ENCODE data around the gene TXNDC2. TPM values are rescaled to one million over a fixed set of nuclear protein-coding genes. Genes with fewer than 3 reads are reported as not detected.

The TXNDC2 gene
- total RNA-seq, 4 donors from 2014 or later, result not detected

GRCh38 chr18:9916077-9916639, 30.4 kb downstream of the TXNDC2 start:
- DNase-seq (no peak), ATAC-seq (no peak)
- Histone ChIP-seq H3K4me1 (peaks cover 62 to 63% of the 10 kb centered on the region in 2 donors), H3K27ac (peak overlapping the region; percentile 92 to 99 (median 97)), H3K4me3 (peak overlapping the region; percentile 0 to 95 (median 85)), H3K36me3 (no peaks in the 10 kb centered on the region), H3K9me3 (no peaks in the 10 kb centered on the region), H3K27me3 (no peaks in the 10 kb centered on the region)
- intact Hi-C loops (cut with DNase I; ENCODE audit: low total_unique reads), result loop anchor here (10.0 kb wide), 1 partner anchor 441 kb away; the partner anchor contains the start of gene RALBP1
- in situ Hi-C loops (cut with MboI; ENCODE audit: low sequenced_read_pairs in 4 of 4), result loop anchor here in 2 of 4 donors (25.0 kb wide), 1 partner anchor 104 kb away; no protein-coding TSS in a partner anchor
- TF ChIP-seq CTCF (IDR thresholded peaks at IDR 0.05 in 4 of 5, conservative IDR thresholded peaks at IDR 0.05 in 1 of 5) (no peak), POLR2A (IDR thresholded peaks at IDR 0.05) (no peak)

- Histone ChIP-seq H3K4me1 (peaks cover 66 to 67% of the 10 kb centered on the region in 2 donors), H3K27me3 (no peaks in the 10 kb centered on the region), H3K9me3 (no peaks in the 10 kb centered on the region), H3K4me3 (peak overlapping the region in 1 of 4 donors; percentile 95), H3K36me3 (no peaks in the 10 kb centered on the region), H3K27ac (peak overlapping the region; percentile 92 to 99 (median 97))
- in situ Hi-C loops (cut with MboI; ENCODE audit: low sequenced_read_pairs in 4 of 4) (loop anchor here in 2 of 4 donors (25.0 kb wide), 1 partner anchor 105 kb away; no protein-coding TSS in a partner anchor), intact Hi-C loops (cut with DNase I; ENCODE audit: low total_unique reads) (loop anchor here (10.0 kb wide), 1 partner anchor 442 kb away; the partner anchor contains the start of gene RALBP1)
- DNase-seq (no peak), ATAC-seq (no peak)
- TF ChIP-seq CTCF (IDR thresholded peaks at IDR 0.05 in 4 of 5, conservative IDR thresholded peaks at IDR 0.05 in 1 of 5) (no peak), POLR2A (IDR thresholded peaks at IDR 0.05) (no peak)
These were observed 31.0 kb downstream of the TXNDC2 start for GRCh38 chr18:9916808-9917207.

GRCh38 chr18:9918016-9918680, 32.4 kb downstream of the TXNDC2 start:
- DNase-seq (no peak), ATAC-seq (no peak)
- Histone ChIP-seq H3K36me3 (no peaks in the 10 kb centered on the region), H3K27me3 (no peaks in the 10 kb centered on the region), H3K9me3 (no peaks in the 10 kb centered on the region), H3K27ac (peak overlapping the region; percentile 20 to 99 (median 64)), H3K4me1 (peaks cover 73 to 74% of the 10 kb centered on the region in 2 donors), H3K4me3 (peak overlapping the region in 2 of 4 donors; percentile 1 to 2)
- in situ Hi-C loops (cut with MboI; ENCODE audit: low sequenced_read_pairs in 4 of 4), result loop anchor here in 2 of 4 donors (25.0 kb wide), 1 partner anchor 106 kb away; no protein-coding TSS in a partner anchor
- intact Hi-C loops (cut with DNase I; ENCODE audit: low total_unique reads), result loop anchor here (10.0 kb wide), 1 partner anchor 443 kb away; the partner anchor contains the start of gene RALBP1
- TF ChIP-seq CTCF (IDR thresholded peaks at IDR 0.05 in 4 of 5, conservative IDR thresholded peaks at IDR 0.05 in 1 of 5) (no peak), POLR2A (IDR thresholded peaks at IDR 0.05) (no peak)

- ATAC-seq (no peak), DNase-seq (no peak)
- in situ Hi-C loops (cut with MboI; ENCODE audit: low sequenced_read_pairs in 4 of 4) (loop anchor here in 2 of 4 donors (25.0 kb wide), 1 partner anchor 107 kb away; no protein-coding TSS in a partner anchor), intact Hi-C loops (cut with DNase I; ENCODE audit: low total_unique reads) (loop anchor here (10.0 kb wide), 1 partner anchor 445 kb away; the partner anchor contains the start of gene RALBP1)
- Histone ChIP-seq H3K4me3 (peak overlapping the region in 1 of 4 donors; percentile 13), H3K27ac (peak overlapping the region in 2 of 4 donors; percentile 8 to 39), H3K4me1 (peaks cover 87 to 89% of the 10 kb centered on the region in 2 donors), H3K27me3 (no peaks in the 10 kb centered on the region), H3K36me3 (no peaks in the 10 kb centered on the region), H3K9me3 (no peaks in the 10 kb centered on the region)
- TF ChIP-seq CTCF (IDR thresholded peaks at IDR 0.05 in 4 of 5, conservative IDR thresholded peaks at IDR 0.05 in 1 of 5), result no peak
These were observed 33.9 kb downstream of the TXNDC2 start for GRCh38 chr18:9919564-9920232.
